ENCODE data around the gene IGSF9B.

Gene IGSF9B

GRCh38 chr11:133903875-133904817 is 52.6 kb downstream of the IGSF9B start:
- Histone ChIP-seq H3K9me3 (ENCODE audit: control insufficient read depth in 1 of 2, low read length in 2 of 2) (no peaks in the 10 kb centered on the region), H3K27ac (ENCODE audit: low read length) (no peak overlapping the region), H3K4me1 (ENCODE audit: control insufficient read depth in 1 of 2, insufficient read depth in 2 of 2, low read length in 2 of 2) (no peaks in the 10 kb centered on the region), H3K4me3 (ENCODE audit: low read depth in 1 of 2, low read length in 2 of 2) (no peak overlapping the region), H3K27me3 (ENCODE audit: low read depth, low read length) (no peaks in the 10 kb centered on the region), H3K36me3 (ENCODE audit: control insufficient read depth in 1 of 2, insufficient read depth in 2 of 2, low read length in 2 of 2) (peaks cover 0 to 69% of the 10 kb centered on the region in 2 donors)

GRCh38 chr11:133903056-133903455 is 53.7 kb downstream of the IGSF9B start:
- Histone ChIP-seq H3K36me3 (ENCODE audit: control insufficient read depth in 1 of 2, insufficient read depth in 2 of 2, low read length in 2 of 2) (peaks cover 0 to 66% of the 10 kb centered on the region in 2 donors), H3K4me1 (ENCODE audit: control insufficient read depth in 1 of 2, insufficient read depth in 2 of 2, low read length in 2 of 2) (no peaks in the 10 kb centered on the region), H3K27ac (ENCODE audit: low read length) (no peak overlapping the region), H3K4me3 (ENCODE audit: low read depth in 1 of 2, low read length in 2 of 2) (no peak overlapping the region), H3K9me3 (ENCODE audit: control insufficient read depth in 1 of 2, low read length in 2 of 2) (no peaks in the 10 kb centered on the region), H3K27me3 (ENCODE audit: low read depth, low read length) (no peaks in the 10 kb centered on the region)

DNA sequence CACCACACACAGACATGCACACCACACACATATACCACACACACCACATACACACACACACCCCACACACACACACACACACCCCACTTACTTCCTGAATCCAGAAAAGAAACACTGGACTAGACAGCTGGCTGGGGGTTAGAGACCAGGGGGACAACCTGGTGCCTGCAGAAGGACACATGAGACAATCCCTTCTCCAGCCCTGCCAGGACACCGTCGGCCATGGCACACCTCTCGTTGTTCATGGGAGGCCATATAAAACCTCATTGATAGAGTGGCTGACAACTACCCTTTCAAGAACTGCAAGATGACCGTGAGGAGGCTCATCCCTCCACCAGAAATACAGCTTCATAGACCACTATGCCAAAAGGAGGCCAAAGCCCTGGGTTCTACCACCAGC is 54.3 kb downstream of the IGSF9B start:
- Histone ChIP-seq H3K27ac (ENCODE audit: low read length) (no peak overlapping the region), H3K36me3 (ENCODE audit: control insufficient read depth in 1 of 2, insufficient read depth in 2 of 2, low read length in 2 of 2) (peaks cover 0 to 63% of the 10 kb centered on the region in 2 donors), H3K4me3 (ENCODE audit: low read depth in 1 of 2, low read length in 2 of 2) (no peak overlapping the region), H3K9me3 (ENCODE audit: control insufficient read depth in 1 of 2, low read length in 2 of 2) (no peaks in the 10 kb centered on the region), H3K27me3 (ENCODE audit: low read depth, low read length) (no peaks in the 10 kb centered on the region), H3K4me1 (ENCODE audit: control insufficient read depth in 1 of 2, insufficient read depth in 2 of 2, low read length in 2 of 2) (no peaks in the 10 kb centered on the region)

- Histone ChIP-seq H3K9me3 (ENCODE audit: control insufficient read depth in 1 of 2, low read length in 2 of 2) (no peaks in the 10 kb centered on the region), H3K27ac (ENCODE audit: low read length) (no peak overlapping the region), H3K4me1 (ENCODE audit: control insufficient read depth in 1 of 2, insufficient read depth in 2 of 2, low read length in 2 of 2) (no peaks in the 10 kb centered on the region), H3K36me3 (ENCODE audit: control insufficient read depth in 1 of 2, insufficient read depth in 2 of 2, low read length in 2 of 2) (peaks cover 0 to 63% of the 10 kb centered on the region in 2 donors), H3K4me3 (ENCODE audit: low read depth in 1 of 2, low read length in 2 of 2) (no peak overlapping the region), H3K27me3 (ENCODE audit: low read depth, low read length) (no peaks in the 10 kb centered on the region)
Observed at GRCh38 chr11:133901999-133902398, 54.8 kb downstream of the IGSF9B start.

DNA sequence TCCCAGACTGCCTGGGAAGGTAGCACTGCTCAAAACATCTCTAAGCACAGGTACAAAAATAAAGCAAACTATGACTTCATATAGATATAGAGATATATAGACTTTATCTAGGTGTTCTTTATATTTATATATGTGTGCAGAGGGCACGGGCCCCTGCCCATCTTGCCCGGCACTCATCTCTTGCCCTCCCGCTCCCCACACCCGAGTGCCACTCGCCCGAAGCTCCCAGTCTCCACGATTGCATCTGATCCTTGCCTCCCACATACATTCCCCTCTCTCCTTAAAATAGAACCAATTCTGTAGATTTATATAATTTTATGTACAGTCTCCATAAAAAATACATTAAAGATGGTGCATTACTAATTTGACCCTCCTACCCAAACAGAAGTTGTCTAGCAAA is 55.5 kb downstream of the IGSF9B start:
- Histone ChIP-seq H3K36me3 (ENCODE audit: control insufficient read depth in 1 of 2, insufficient read depth in 2 of 2, low read length in 2 of 2) (peaks cover 0 to 56% of the 10 kb centered on the region in 2 donors), H3K4me3 (ENCODE audit: low read depth in 1 of 2, low read length in 2 of 2) (no peak overlapping the region), H3K27ac (ENCODE audit: low read length) (no peak overlapping the region), H3K4me1 (ENCODE audit: control insufficient read depth in 1 of 2, insufficient read depth in 2 of 2, low read length in 2 of 2) (no peaks in the 10 kb centered on the region), H3K27me3 (ENCODE audit: low read depth, low read length) (no peaks in the 10 kb centered on the region), H3K9me3 (ENCODE audit: control insufficient read depth in 1 of 2, low read length in 2 of 2) (no peaks in the 10 kb centered on the region)

DNA sequence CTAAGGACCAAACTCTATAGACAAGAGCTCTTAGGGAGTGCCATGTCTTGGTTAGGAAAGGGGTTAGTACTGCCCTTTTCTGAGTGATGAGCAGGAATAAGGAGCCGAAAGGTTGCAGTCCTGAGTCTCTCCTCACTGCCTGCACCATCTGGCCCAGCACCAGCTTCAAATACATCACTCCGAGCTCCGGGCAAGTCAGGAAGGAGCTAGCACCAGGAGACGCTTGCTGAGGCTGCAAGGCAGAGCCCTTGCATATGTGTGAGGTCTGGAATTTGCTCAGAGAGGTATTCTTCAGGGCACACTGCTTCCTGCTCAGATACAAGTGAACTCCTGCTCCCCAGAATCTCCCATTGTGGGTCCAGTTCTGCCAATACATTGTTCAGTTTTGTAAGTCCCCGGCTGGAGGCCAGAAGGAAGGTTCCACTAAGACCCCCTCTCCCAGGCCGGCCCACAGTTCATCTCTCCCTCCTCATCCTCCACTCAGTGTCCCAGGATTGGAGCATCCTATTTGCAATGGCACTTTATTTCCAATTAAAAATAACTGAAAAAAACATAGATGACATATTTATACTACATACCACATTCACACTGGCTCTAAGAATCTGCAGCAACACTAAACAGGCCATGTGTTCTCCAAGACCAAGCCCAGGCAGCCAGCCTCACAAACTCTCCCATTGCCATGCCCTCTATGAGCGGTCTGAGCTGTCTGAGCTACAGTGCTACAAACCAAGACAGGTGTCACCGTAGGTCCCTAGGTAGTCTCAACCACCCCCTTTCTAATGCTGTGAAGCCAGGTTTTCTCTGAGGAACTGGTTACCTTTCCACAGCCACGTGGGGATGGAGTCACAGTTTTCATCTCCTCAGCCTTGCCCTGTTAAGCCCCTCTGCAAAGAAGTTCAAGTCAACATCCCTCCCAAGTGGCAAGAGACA is 56.3 kb downstream of the IGSF9B start:
- no peaks in the 10 kb centered on the region for H3K9me3 ChIP-seq (ENCODE audit: control insufficient read depth in 1 of 2, low read length in 2 of 2)
- H3K27me3 ChIP-seq (ENCODE audit: low read depth, low read length): no peaks in the 10 kb centered on the region
- no peak overlapping the region for H3K4me3 ChIP-seq (ENCODE audit: low read depth in 1 of 2, low read length in 2 of 2)
- H3K4me1 ChIP-seq (ENCODE audit: control insufficient read depth in 1 of 2, insufficient read depth in 2 of 2, low read length in 2 of 2): no peaks in the 10 kb centered on the region
- no peak overlapping the region for H3K27ac ChIP-seq (ENCODE audit: low read length)
- H3K36me3 ChIP-seq (ENCODE audit: control insufficient read depth in 1 of 2, insufficient read depth in 2 of 2, low read length in 2 of 2): peaks cover 0 to 48% of the 10 kb centered on the region in 2 donors

DNA sequence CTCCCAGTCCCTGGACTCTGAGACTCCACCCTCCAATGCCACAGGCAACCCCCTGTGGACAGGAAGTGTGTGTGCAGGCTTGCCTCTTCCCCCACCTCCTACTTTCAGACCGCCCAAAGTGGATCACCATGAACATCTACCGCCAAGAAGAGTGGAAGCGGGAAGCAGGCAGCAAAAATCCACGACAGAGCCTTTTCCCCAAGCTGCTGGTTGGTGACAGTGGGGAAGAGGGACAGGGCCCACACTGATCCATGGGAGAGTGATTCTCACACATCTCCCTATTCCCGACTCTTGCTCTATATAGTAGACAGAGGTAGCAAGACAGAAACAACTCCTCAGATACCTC is 58.0 kb downstream of the IGSF9B start:
- H3K36me3 ChIP-seq (ENCODE audit: control insufficient read depth in 1 of 2, insufficient read depth in 2 of 2, low read length in 2 of 2): peaks cover 0 to 38% of the 10 kb centered on the region in 2 donors

DNA sequence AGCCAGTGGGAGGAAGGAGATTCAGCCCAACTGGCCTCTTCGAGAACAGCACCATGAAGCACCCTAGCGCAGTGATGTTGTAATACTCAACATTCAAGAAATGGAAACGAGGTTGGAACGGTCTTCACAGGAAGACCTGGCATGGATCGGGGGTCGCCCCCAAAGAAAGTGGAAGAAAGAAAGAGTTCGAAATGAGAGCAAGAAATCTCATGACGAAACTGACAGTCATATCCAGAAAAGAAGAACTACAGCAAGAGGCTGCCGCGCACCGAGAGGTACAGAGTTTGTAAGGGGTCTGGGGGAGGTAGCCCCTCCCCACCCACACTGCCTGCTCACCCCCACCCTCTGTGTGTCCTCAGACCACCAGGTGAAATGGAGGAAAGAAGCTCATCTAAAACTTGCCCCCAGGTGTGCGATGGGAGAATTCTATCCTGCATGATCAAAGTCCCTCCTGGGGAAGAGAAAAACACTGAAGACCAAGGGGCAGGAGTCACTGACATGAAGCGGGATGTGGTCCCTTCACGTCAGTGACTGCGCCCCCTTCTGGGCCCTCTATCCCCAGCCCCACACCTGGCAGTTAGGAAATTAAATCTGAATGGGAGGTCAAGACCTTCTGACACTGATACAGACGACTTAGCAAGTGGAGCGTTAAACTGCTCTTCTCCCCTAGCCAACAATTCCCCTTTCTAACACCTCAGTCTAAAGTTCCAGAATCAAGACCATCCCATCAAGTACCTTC is 58.6 kb downstream of the IGSF9B start:
- no peak overlapping the region for H3K27ac ChIP-seq (ENCODE audit: low read length)
- H3K27me3 ChIP-seq (ENCODE audit: low read depth, low read length): no peaks in the 10 kb centered on the region
- H3K36me3 ChIP-seq (ENCODE audit: control insufficient read depth in 1 of 2, insufficient read depth in 2 of 2, low read length in 2 of 2): peaks cover 0 to 38% of the 10 kb centered on the region in 2 donors
- no peaks in the 10 kb centered on the region for H3K9me3 ChIP-seq (ENCODE audit: control insufficient read depth in 1 of 2, low read length in 2 of 2)
- no peak overlapping the region for H3K4me3 ChIP-seq (ENCODE audit: low read depth in 1 of 2, low read length in 2 of 2)
- no peaks in the 10 kb centered on the region for H3K4me1 ChIP-seq (ENCODE audit: control insufficient read depth in 1 of 2, insufficient read depth in 2 of 2, low read length in 2 of 2)

More for the DNA sequence above, 58.0 kb downstream of the IGSF9B start:
- Histone ChIP-seq H3K4me3 (ENCODE audit: low read depth in 1 of 2, low read length in 2 of 2) (no peak overlapping the region), H3K9me3 (ENCODE audit: control insufficient read depth in 1 of 2, low read length in 2 of 2) (no peaks in the 10 kb centered on the region), H3K4me1 (ENCODE audit: control insufficient read depth in 1 of 2, insufficient read depth in 2 of 2, low read length in 2 of 2) (no peaks in the 10 kb centered on the region), H3K27ac (ENCODE audit: low read length) (no peak overlapping the region), H3K27me3 (ENCODE audit: low read depth, low read length) (no peaks in the 10 kb centered on the region)

DNA sequence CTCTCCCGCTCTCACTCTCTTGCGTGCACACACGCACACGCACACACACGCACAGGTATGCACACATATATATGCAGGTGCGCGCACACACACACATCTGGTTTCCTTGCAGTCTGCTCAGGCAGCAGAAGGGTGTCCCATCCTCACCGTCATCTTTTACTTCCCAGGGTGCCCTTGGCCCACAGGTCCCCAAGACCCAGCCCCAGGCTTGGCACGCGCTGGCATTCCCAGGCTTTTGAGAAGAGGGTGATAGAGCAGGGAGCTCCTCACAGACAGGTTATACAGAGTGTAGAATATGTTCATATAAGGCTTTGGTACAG is 59.5 kb downstream of the IGSF9B start:
- Histone ChIP-seq H3K4me1 (ENCODE audit: control insufficient read depth in 1 of 2, insufficient read depth in 2 of 2, low read length in 2 of 2) (no peaks in the 10 kb centered on the region), H3K27me3 (ENCODE audit: low read depth, low read length) (no peaks in the 10 kb centered on the region), H3K36me3 (ENCODE audit: control insufficient read depth in 1 of 2, insufficient read depth in 2 of 2, low read length in 2 of 2) (peaks cover 0 to 32% of the 10 kb centered on the region in 2 donors), H3K9me3 (ENCODE audit: control insufficient read depth in 1 of 2, low read length in 2 of 2) (no peaks in the 10 kb centered on the region), H3K27ac (ENCODE audit: low read length) (no peak overlapping the region), H3K4me3 (ENCODE audit: low read depth in 1 of 2, low read length in 2 of 2) (no peak overlapping the region)

- peaks cover 0 to 32% of the 10 kb centered on the region in 2 donors for H3K36me3 ChIP-seq (ENCODE audit: control insufficient read depth in 1 of 2, insufficient read depth in 2 of 2, low read length in 2 of 2)
- H3K9me3 ChIP-seq (ENCODE audit: control insufficient read depth in 1 of 2, low read length in 2 of 2): no peaks in the 10 kb centered on the region
Observed at GRCh38 chr11:133896642-133897330, 60.0 kb downstream of the IGSF9B start.

More at GRCh38 chr11:133896642-133897330, 60.0 kb downstream of the IGSF9B start:
- no peak overlapping the region for H3K27ac ChIP-seq (ENCODE audit: low read length)
- H3K4me3 ChIP-seq (ENCODE audit: low read depth in 1 of 2, low read length in 2 of 2): no peak overlapping the region
- no peaks in the 10 kb centered on the region for H3K4me1 ChIP-seq (ENCODE audit: control insufficient read depth in 1 of 2, insufficient read depth in 2 of 2, low read length in 2 of 2)
- H3K27me3 ChIP-seq (ENCODE audit: low read depth, low read length): no peaks in the 10 kb centered on the region
